IMR-90 (cell line): ENCODE data around the gene BCAS3. TPM values are rescaled to one million over a fixed set of nuclear protein-coding genes. Genes with fewer than 3 reads are reported as not detected.
"Not testable (repeated sequence)": the region's sequence is repeated elsewhere in the genome, so short reads cannot be mapped to it uniquely, and the experiment has no call there.

Experiments
- ATAC-seq: fragments of 200-7000 bp; cut with Tn5 transposase; 2 replicates; pipeline ENCODE4 v1.9.1; 2020; ENCODE audit warnings: low read depth, mild to moderate bottlenecking, moderate library complexity
- BruUV-seq: library from RNA; stranded (reverse); fragments of 400-500 nt; replicated peaks from 2 replicates; lab custom pipeline; 2021; lab: Mats Ljungman, UMichigan
- CTCF ChIA-PET: fragments of 300-600 bp; formaldehyde crosslinking; extraction: SDS; loops from one replicate; lab custom pipeline; 2021; ENCODE audit warnings: antibody characterized with exemption; lab: Yijun Ruan, JAX
- POLR2A ChIA-PET: fragments of 300-600 bp; sonication (Branson Sonifier 250); formaldehyde crosslinking; loops from one replicate; lab custom pipeline; 2022; ENCODE audit warnings: antibody characterized with exemption; ENCODE audit not compliant: unreplicated experiment; lab: Charles Lee
- DNase-seq: peaks from one replicate; pipeline ENCODE4 v3.0.0; 2013
- H2AFZ ChIP-seq: replicated peaks from 2 replicates; pipeline ENCODE3; 2013; ENCODE audit warnings: low read length, mild to moderate bottlenecking; ENCODE audit not compliant: poor library complexity
- H2AK5ac ChIP-seq: 2 replicates; pipeline ENCODE4 v1.6.1; 2013; ENCODE audit warnings: low read depth, low read length, inconsistent platforms
- H2AK9ac ChIP-seq: replicated peaks from 2 replicates; pipeline ENCODE3; 2013; ENCODE audit warnings: mild to moderate bottlenecking, low read depth, low read length, moderate library complexity; ENCODE audit not compliant: poor library complexity
- H2BK120ac ChIP-seq: 2 replicates; pipeline ENCODE4 v1.6.1; 2013; ENCODE audit warnings: low read depth, low read length, inconsistent platforms
- H2BK15ac ChIP-seq: 3 replicates; pipeline ENCODE4 v1.6.1; 2013; ENCODE audit warnings: low read depth, low read length, inconsistent platforms
- H2BK20ac ChIP-seq: 2 replicates; pipeline ENCODE4 v1.6.1; 2013; ENCODE audit warnings: low read depth, mild to moderate bottlenecking, inconsistent platforms, low read length, moderate library complexity
- H2BK5ac ChIP-seq: 2 replicates; pipeline ENCODE4 v1.6.1; 2013; ENCODE audit warnings: mild to moderate bottlenecking, low read depth, low read length, inconsistent platforms; ENCODE audit not compliant: poor library complexity, severe bottlenecking
- H3K14ac ChIP-seq: replicated peaks from 2 replicates; pipeline ENCODE4 v1.6.1; 2013; ENCODE audit warnings: low read depth, low read length, inconsistent platforms
- H3K18ac ChIP-seq: 2 replicates; pipeline ENCODE4 v1.6.1; 2013; ENCODE audit warnings: low read depth, low read length, control low read depth
- H3K23ac ChIP-seq: 2 replicates; pipeline ENCODE4 v1.6.1; 2013; ENCODE audit warnings: low read depth, low read length, inconsistent platforms
- H3K27ac ChIP-seq: 2 replicates; pipeline ENCODE4 v1.5.1; 2013; ENCODE audit warnings: mild to moderate bottlenecking, control low read depth, low read length; ENCODE audit not compliant: insufficient read depth
- H3K27me3 ChIP-seq: 2 replicates; pipeline ENCODE4 v1.6.1; 2013; ENCODE audit warnings: low read length; ENCODE audit not compliant: control insufficient read depth, insufficient read depth
- H3K36me3 ChIP-seq: 2 replicates; pipeline ENCODE4 v1.6.1; 2013; ENCODE audit warnings: low read length, mixed read lengths; ENCODE audit not compliant: control insufficient read depth, insufficient read depth
- H3K4ac ChIP-seq: 2 replicates; pipeline ENCODE4 v1.6.1; 2013; ENCODE audit warnings: low read depth, low read length, inconsistent platforms
- H3K4me1 ChIP-seq: 2 replicates; pipeline ENCODE4 v1.6.1; 2013; ENCODE audit warnings: low read length, mixed read lengths; ENCODE audit not compliant: control insufficient read depth, insufficient read depth
- H3K4me2 ChIP-seq: 2 replicates; pipeline ENCODE4 v1.6.1; 2013; ENCODE audit warnings: low read depth, mild to moderate bottlenecking, control low read depth, low read length, moderate library complexity
- H3K4me3 ChIP-seq: 2 replicates; pipeline ENCODE4 v1.5.1; 2013; ENCODE audit warnings: low read depth, mild to moderate bottlenecking, control low read depth, low read length, moderate library complexity; ENCODE audit not compliant: insufficient read depth
- H3K56ac ChIP-seq: 2 replicates; pipeline ENCODE4 v1.6.1; 2013; ENCODE audit warnings: low read length, inconsistent platforms; ENCODE audit not compliant: insufficient read depth; ENCODE audit errors: extremely low read depth
- H3K79me1 ChIP-seq, 2 experiments: 2 replicates each; pipeline ENCODE4 v1.6.1; 2013; ENCODE audit warnings: low read length in 2 of 2, inconsistent platforms in 1 of 2, low read depth in 1 of 2
- H3K9ac ChIP-seq: 2 replicates; pipeline ENCODE4 v1.6.1; 2013; ENCODE audit warnings: low read depth, low read length, control low read depth
- H3K9me1 ChIP-seq: 2 replicates; pipeline ENCODE4 v1.6.1; 2013; ENCODE audit warnings: low read length, inconsistent platforms; ENCODE audit not compliant: insufficient read depth
- H3K9me3 ChIP-seq: 2 replicates; pipeline ENCODE4 v1.6.1; 2013; ENCODE audit warnings: low read length; ENCODE audit not compliant: control insufficient read depth, insufficient read depth
- H4K20me1 ChIP-seq: 2 replicates; pipeline ENCODE4 v1.6.1; 2013; ENCODE audit warnings: low read length, inconsistent platforms; ENCODE audit not compliant: insufficient read depth
- H4K5ac ChIP-seq: 2 replicates; pipeline ENCODE4 v1.6.1; 2013; ENCODE audit warnings: mild to moderate bottlenecking, low read depth, low read length, control low read depth
- H4K8ac ChIP-seq, 2 experiments: 2 replicates each; pipeline ENCODE4 v1.6.1; 2013; ENCODE audit warnings: low read depth in 2 of 2, low read length in 2 of 2, control low read depth in 1 of 2, inconsistent platforms in 1 of 2
- H4K91ac ChIP-seq: 2 replicates; pipeline ENCODE4 v1.6.1; 2013; ENCODE audit warnings: low read depth, low read length, inconsistent platforms; ENCODE audit not compliant: insufficient read depth
- MAFK ChIP-seq: IDR thresholded peaks from 2 replicates; pipeline ENCODE4 v1.6.1; 2012; ENCODE audit warnings: low read depth, low read length, improper control_type of control experiment
- WGBS, 2 experiments: methylation state at CpG; one replicate each; pipeline versions ENCODE4 v1.1.5 to v1.1.7; 2013; ENCODE audit warnings: missing lambda C conversion rate in 2 of 2; ENCODE audit not compliant: insufficient read length in 1 of 2; ENCODE audit errors: extremely low coverage in 2 of 2; 5-methylcytosine and 5-hydroxymethylcytosine counted together
- dilution Hi-C: fragments of 300-500 bp; cut with HindIII; formaldehyde crosslinking; loops from one replicate; pipeline ENCODE4 v1.14.3; 2018; ENCODE audit warnings: low sequenced_read_pairs; ENCODE audit not compliant: unreplicated experiment
- in situ Hi-C: fragments of 300-500 bp; cut with MboI; formaldehyde crosslinking; loops from 3 replicates; pipeline ENCODE4 v1.14.3; 2019; ENCODE audit warnings: low sequenced_read_pairs, inconsistent platforms, mixed read lengths
- intact Hi-C: fragments of 100-400 bp; cut with micrococcal nuclease; formaldehyde crosslinking; loops from 2 replicates; pipeline ENCODE4 v1.10.0; 2022
- polyA plus RNA-seq, 3 experiments: library from polyadenylated mRNA; depleted of rRNA; stranded (reverse); fragments of >200 nt; gene quantifications; 2 replicates each; pipeline ENCODE4 v1.2.3, GENCODE V29; 2012; ENCODE audit warnings: low replicate concordance in 1 of 3
- total RNA-seq: library from RNA; depleted of rRNA; stranded (reverse); fragments of >200 nt; gene quantifications from 2 replicates; pipeline ENCODE4 v1.2.3, GENCODE V29; 2012

The BCAS3 gene
- total and polyA plus RNA-seq, 2 of the 4 experiments (the other 2 are of a cell fraction), result 6.3 to 27.1 TPM

GRCh38 chr17:60674637-60675036 lies 3.0 kb upstream of the BCAS3 start:
- H3K56ac ChIP-seq, H2BK20ac ChIP-seq, H3K27ac ChIP-seq, H3K9ac ChIP-seq, H4K5ac ChIP-seq, H3K36me3 ChIP-seq, H2AK5ac ChIP-seq, POLR2A ChIA-PET, H3K18ac ChIP-seq, H3K27me3 ChIP-seq, H3K4ac ChIP-seq, H3K23ac ChIP-seq, H2AFZ ChIP-seq, H3K4me1 ChIP-seq, ATAC-seq, H3K14ac ChIP-seq, H2BK120ac ChIP-seq, H4K91ac ChIP-seq, H4K8ac ChIP-seq, DNase-seq, CTCF ChIA-PET, H3K4me3 ChIP-seq, H4K20me1 ChIP-seq, in situ Hi-C loops, H2BK5ac ChIP-seq, dilution Hi-C loops, H3K9me1 ChIP-seq, H2AK9ac ChIP-seq, H2BK15ac ChIP-seq, H3K4me2 ChIP-seq, BruUV-seq, H3K9me3 ChIP-seq: not testable (repeated sequence)
- WGBS, 2 experiments, result 60% methylated on average over 1 of the region's 7 CpGs; no CpG with 5 or more reads in 1 of the 2 experiments
- peak; percentile 29; the same call in 1 of the 2 replicates for TF ChIP-seq MAFK
- peaks cover 9 to 10% of the 10 kb centered on the region in 2 experiments; a peak in 3 of 4 replicates for H3K79me1 ChIP-seq
- intact Hi-C loops, result loop anchor here (5.0 kb wide), 1 partner anchor 653 kb away; no protein-coding TSS in a partner anchor
